Measurements from ENCODE around the gene LARP1. TPM values are rescaled to one million over a fixed set of nuclear protein-coding genes. Genes with fewer than 3 reads are reported as not detected.

LARP1 gene
- total and polyA plus RNA-seq, 9 of the 15 experiments (the other 6 are each of a cell fraction or from before 2014, with no cell fraction given): 22.6 to 300 (median 92.0) TPM

GRCh38 chr5:154770111-154770510 lies 14.9 kb downstream of the LARP1 start:
- H3K36me3 ChIP-seq (ENCODE audit: control insufficient read depth, insufficient read depth, low read length): peaks cover 76% of the 10 kb centered on the region
- in situ Hi-C loops (cut with MboI) (no loop called here), intact Hi-C loops (cut with micrococcal nuclease) (no loop called here)
- ATAC-seq: no peak
- peaks cover 19% of the 10 kb centered on the region for H3K9me1 ChIP-seq (ENCODE audit: control insufficient read depth, insufficient read depth, low read length)
- no peak for FAIRE-seq
- H3K4me2 ChIP-seq (ENCODE audit: insufficient read depth, low read length): no peak overlapping the region
- peaks cover 87% of the 10 kb centered on the region for H4K20me1 ChIP-seq (replicated peaks; ENCODE audit: control insufficient read depth, insufficient read depth, low read length)
- 49% methylated on average over 2 of the region's 2 CpGs for WGBS (ENCODE audit: insufficient coverage, low coverage, missing lambda C conversion rate)
- no TSS peak for BruUV-seq (replicated peaks)
- no peaks in the 10 kb centered on the region for H3K27me3 ChIP-seq (ENCODE audit: control insufficient read depth in 2 of 2, insufficient read depth in 2 of 2, low read length in 2 of 2)
- no peak overlapping the region for H3K4me3 ChIP-seq
- H3K4me1 ChIP-seq (replicated peaks in 1 of 2; ENCODE audit: control insufficient read depth in 2 of 2, insufficient read depth in 2 of 2, low read length in 2 of 2): peaks cover 39 to 65% of the 10 kb centered on the region in 2 experiments
- DNase-seq (ENCODE audit: extremely low read depth in 1 of 4, low spot score in 3 of 4): no peak
- POLR2A ChIA-PET: interaction anchor here (0.6 to 5.7 kb wide), 9 partner anchors 9 to 120 kb away, joined by 3 to 53 read pairs (median 4); no protein-coding TSS in a partner anchor
- CTCF ChIA-PET (ENCODE audit: low intra/inter-chr PET ratio): no interaction called here
- peak overlapping the region in 1 of 2 experiments; percentile 56; a peak in 1 of 4 replicates for H3K9ac ChIP-seq (ENCODE audit: insufficient read depth in 1 of 2, low read depth in 2 of 2, low read length in 2 of 2)
- H3K27ac ChIP-seq (ENCODE audit: extremely low read depth, low read depth, low read length): no peak overlapping the region
- H3K9me3 ChIP-seq (replicated peaks; ENCODE audit: control insufficient read depth, insufficient read depth, low read depth, low read length): no peaks in the 10 kb centered on the region; the same call in 1 of the 2 replicates
- H3K79me2 ChIP-seq (ENCODE audit: control insufficient read depth, insufficient read depth, low read length): peaks cover 99% of the 10 kb centered on the region
- no peak overlapping the region for H2AFZ ChIP-seq (ENCODE audit: low read depth, low read length)
- no peak for TF ChIP-seq CBFA2T3 (IDR thresholded peaks at IDR 0.05)
- TF ChIP-seq NR3C1 (CRISPR knock-in tag; IDR thresholded peaks at IDR 0.05): no peak
- no peak for TF ChIP-seq ZBTB33 (CRISPR knock-in tag; IDR thresholded peaks at IDR 0.05)
- TF ChIP-seq SAFB (IDR thresholded peaks at IDR 0.05; ENCODE audit: borderline replicate concordance, low read depth, low read length): no peak
- no peak for TF ChIP-seq ZNF696 (CRISPR knock-in tag; conservative IDR thresholded peaks at IDR 0.05)
- no peak for TF ChIP-seq ZNF124 (CRISPR knock-in tag; IDR thresholded peaks at IDR 0.05)
- TF ChIP-seq CAMTA2 (CRISPR knock-in tag; conservative IDR thresholded peaks at IDR 0.05): no peak
- no peak for TF ChIP-seq ATF6 (CRISPR knock-in tag; IDR thresholded peaks at IDR 0.05)
- TF ChIP-seq ZNF445 (CRISPR knock-in tag; IDR thresholded peaks at IDR 0.05; ENCODE audit: low read depth): no peak
- TF ChIP-seq PTBP1 (IDR thresholded peaks at IDR 0.05; ENCODE audit: low read depth, low read length): no peak
